ENCODE data around the gene UBE2G1. TPM values are rescaled to one million over a fixed set of nuclear protein-coding genes. Genes with fewer than 3 reads are reported as not detected.

Gene UBE2G1
- total and polyA plus RNA-seq, 10 of the 15 experiments (the other 5 are each of a cell fraction or from before 2014, with no cell fraction given): 24.4 to 139 (median 77.4) TPM

DNA sequence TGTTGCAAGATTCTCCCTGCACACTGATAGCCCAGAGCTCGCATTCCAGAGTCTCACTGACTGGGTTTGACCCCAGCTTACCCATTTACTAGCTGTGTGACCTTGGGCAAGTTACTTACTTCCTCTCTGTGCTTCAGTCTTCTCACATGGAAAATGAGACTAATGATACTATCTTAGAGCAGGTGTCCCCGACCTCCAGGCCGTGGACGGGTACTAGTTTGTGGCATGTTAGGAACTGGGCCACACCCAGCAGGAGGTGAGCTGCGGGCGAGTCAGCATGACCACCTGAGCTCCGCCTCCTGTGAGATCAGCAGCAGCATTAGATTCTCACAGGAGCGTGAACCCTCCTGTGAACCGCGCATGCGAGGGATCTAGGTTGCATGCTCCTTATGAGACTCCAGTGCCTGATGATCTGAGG lies 118.5 kb downstream of the UBE2G1 start (continued):
- no peak for TF ChIP-seq RAD21 (IDR thresholded peaks at IDR 0.05; ENCODE audit: insufficient read depth, low read depth, low read length)
- TF ChIP-seq TCF7 (IDR thresholded peaks at IDR 0.05; ENCODE audit: borderline replicate concordance): no peak
- no peak for TF ChIP-seq NR2F1 (conservative IDR thresholded peaks at IDR 0.05)
- TF ChIP-seq ASH2L (IDR thresholded peaks at IDR 0.05; ENCODE audit: borderline replicate concordance, low read depth): no peak
- no peak for TF ChIP-seq IKZF1 (conservative IDR thresholded peaks at IDR 0.05)
- no peak for TF ChIP-seq TARDBP (IDR thresholded peaks at IDR 0.05; ENCODE audit: borderline replicate concordance)
- TF ChIP-seq CHD1 (IDR thresholded peaks at IDR 0.05; ENCODE audit: low read depth, low read length): no peak

DNA sequence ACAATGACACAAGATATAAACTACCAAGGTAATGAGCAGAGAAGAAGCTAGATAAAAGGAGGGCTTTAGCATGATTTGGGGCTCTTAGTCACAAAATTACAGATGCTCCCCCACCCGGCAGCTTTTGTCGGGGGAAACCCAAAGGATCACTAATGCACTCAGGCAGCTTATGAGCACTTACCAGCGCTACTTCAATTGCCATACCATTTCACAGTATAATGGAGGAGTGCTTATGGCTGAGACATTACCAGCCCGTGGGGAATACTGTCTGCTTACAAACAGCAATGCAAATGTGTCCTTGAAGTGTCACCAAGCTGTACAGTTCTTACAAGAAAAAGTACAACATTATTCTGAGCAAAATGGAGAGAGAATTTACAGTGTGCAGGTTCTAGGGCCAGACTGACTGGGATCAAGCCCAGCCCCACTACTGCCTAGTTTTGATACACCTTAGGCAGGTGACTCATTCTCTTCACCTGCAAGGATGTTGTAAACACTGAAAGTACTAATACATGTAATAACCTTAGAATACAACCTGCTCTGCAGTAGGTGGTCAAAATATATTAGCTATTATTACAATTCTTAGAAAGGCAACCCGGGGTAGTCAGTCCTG lies 119.0 kb downstream of the UBE2G1 start:
- CTCF ChIA-PET: interaction anchor here (0.6 to 6.2 kb wide), 7 partner anchors 13 to 158 kb away, joined by 3 to 47 read pairs (median 4); partner anchors contain the start of gene ANKFY1
- no peak overlapping the region for H3K27ac ChIP-seq (ENCODE audit: control insufficient read depth, insufficient read depth)
- intact Hi-C loops (cut with micrococcal nuclease; ENCODE audit: unreplicated experiment): no loop called here
- 40% methylated on average over 5 of the region's 5 CpGs for WGBS (ENCODE audit: insufficient coverage, insufficient replicate concordance, low lambda C conversion rate, missing lambda C conversion rate)
- H3K4me1 ChIP-seq (ENCODE audit: control insufficient read depth, insufficient read depth, low read length): peaks cover 5% of the 10 kb centered on the region
- H4K20me1 ChIP-seq (ENCODE audit: control insufficient read depth, insufficient read depth): no peaks in the 10 kb centered on the region
- H3K9me3 ChIP-seq (replicated peaks; ENCODE audit: control insufficient read depth, insufficient read depth, low read length): no peaks in the 10 kb centered on the region
- no peak for TF ChIP-seq ZSCAN29 (IDR thresholded peaks at IDR 0.05)
- no peak for TF ChIP-seq SREBF2 (IDR thresholded peaks at IDR 0.05; ENCODE audit: low read length)
- no peak for TF ChIP-seq STAT1 (conservative IDR thresholded peaks at IDR 0.05)
- TF ChIP-seq RFX5 (IDR thresholded peaks at IDR 0.05; ENCODE audit: low read depth, low read length): no peak
- peaks cover 62% of the 10 kb centered on the region for H3K79me2 ChIP-seq (ENCODE audit: control insufficient read depth, insufficient read depth, low read length)
- POLR2A ChIA-PET: interaction anchor here (0.6 to 1.2 kb wide), 2 partner anchors 13 to 138 kb away, joined by 3 to 6 read pairs; no protein-coding TSS in a partner anchor
- no peak overlapping the region for H3K4me2 ChIP-seq (ENCODE audit: control insufficient read depth, insufficient read depth)
- ATAC-seq (no peak), FAIRE-seq (no peak), DNase-seq (ENCODE audit: low read depth, low spot score) (no peak)
- H3K4me3 ChIP-seq: no peak overlapping the region
- SMC1A ChIA-PET (ENCODE audit: uncharacterized antibody, unreplicated experiment): interaction anchor here (0.8 to 1.5 kb wide), 3 partner anchors 8 to 32 kb away, joined by 3 to 4 read pairs (median 3); no protein-coding TSS in a partner anchor
- H3K9ac ChIP-seq (ENCODE audit: control insufficient read depth, insufficient read depth, low read length): no peak overlapping the region
- H3K27me3 ChIP-seq (replicated peaks in 1 of 2; ENCODE audit: control insufficient read depth in 2 of 2, insufficient read depth in 2 of 2, low read length in 1 of 2): no peaks in the 10 kb centered on the region
- no peak overlapping the region for H2AFZ ChIP-seq (ENCODE audit: control insufficient read depth, low read depth, low read length)
- no TSS peak for BruUV-seq (replicated peaks)
- in situ Hi-C loops (cut with MboI): no loop called here
- peaks cover 3 to 13% of the 10 kb centered on the region in 2 experiments; a peak in 3 of 4 replicates for H3K36me3 ChIP-seq (ENCODE audit: control insufficient read depth in 2 of 2, insufficient read depth in 2 of 2, low read length in 1 of 2)
- RAD21 ChIA-PET (ENCODE audit: unreplicated experiment): interaction anchor here (0.6 to 2.4 kb wide), 2 partner anchors 32 to 116 kb away, joined by 5 to 6 read pairs; no protein-coding TSS in a partner anchor
